ENCODE results near the gene THADA.

Gene THADA

GRCh38 chr2:43240766-43241150 is 355.1 kb downstream of the THADA start:
- TF ChIP-seq REST (IDR thresholded peaks at IDR 0.05; ENCODE audit: insufficient replicate concordance, low read depth) (no peak), POLR2AphosphoS5 (IDR thresholded peaks at IDR 0.05; ENCODE audit: low read depth) (no peak), GABPA (IDR thresholded peaks at IDR 0.05; ENCODE audit: low read depth) (no peak), SPI1 (IDR thresholded peaks at IDR 0.05; ENCODE audit: borderline replicate concordance, low read depth) (no peak), CTCF (IDR thresholded peaks at IDR 0.05; ENCODE audit: insufficient read depth, low read length) (no peak)
- Histone ChIP-seq H3K27me3 (ENCODE audit: insufficient read depth, poor library complexity, severe bottlenecking) (no peaks in the 10 kb centered on the region), H3K27ac (replicated peaks) (peak overlapping the region; percentile 41), H3K4me3 (replicated peaks; ENCODE audit: insufficient read depth, low read length) (no peak overlapping the region)
- no peak for DNase-seq (ENCODE audit: low read depth in 1 of 2, low spot score in 1 of 2)

- peak overlapping the region; percentile 41 for H3K27ac ChIP-seq (replicated peaks)
- peak in 1 of 2 experiments; percentile 34 for DNase-seq (ENCODE audit: low read depth in 1 of 2, low spot score in 1 of 2)
- H3K27me3 ChIP-seq (ENCODE audit: insufficient read depth, poor library complexity, severe bottlenecking): no peaks in the 10 kb centered on the region
- peak; percentile 81 for TF ChIP-seq SPI1 (IDR thresholded peaks at IDR 0.05; ENCODE audit: borderline replicate concordance, low read depth)
- TF ChIP-seq CTCF (IDR thresholded peaks at IDR 0.05; ENCODE audit: insufficient read depth, low read length): no peak
- no peak for TF ChIP-seq POLR2AphosphoS5 (IDR thresholded peaks at IDR 0.05; ENCODE audit: low read depth)
- no peak for TF ChIP-seq GABPA (IDR thresholded peaks at IDR 0.05; ENCODE audit: low read depth)
- TF ChIP-seq REST (IDR thresholded peaks at IDR 0.05; ENCODE audit: insufficient replicate concordance, low read depth): no peak
- H3K4me3 ChIP-seq (replicated peaks; ENCODE audit: insufficient read depth, low read length): no peak overlapping the region
Measured at GRCh38 chr2:43239981-43240765, 355.7 kb downstream of the THADA start.

- DNase-seq (ENCODE audit: low read depth in 1 of 2, low spot score in 1 of 2): no peak
- no peaks in the 10 kb centered on the region for H3K27me3 ChIP-seq (ENCODE audit: insufficient read depth, poor library complexity, severe bottlenecking)
- H3K4me3 ChIP-seq (replicated peaks; ENCODE audit: insufficient read depth, low read length): no peak overlapping the region
- TF ChIP-seq CTCF (IDR thresholded peaks at IDR 0.05; ENCODE audit: insufficient read depth, low read length) (no peak), POLR2AphosphoS5 (IDR thresholded peaks at IDR 0.05; ENCODE audit: low read depth) (no peak), REST (IDR thresholded peaks at IDR 0.05; ENCODE audit: insufficient replicate concordance, low read depth) (no peak), GABPA (IDR thresholded peaks at IDR 0.05; ENCODE audit: low read depth) (no peak), SPI1 (IDR thresholded peaks at IDR 0.05; ENCODE audit: borderline replicate concordance, low read depth) (no peak)
- H3K27ac ChIP-seq (replicated peaks): no peak overlapping the region
Measured at GRCh38 chr2:43238813-43239212, 357.0 kb downstream of the THADA start.

All from HL-60 (cell line).